Measurements from ENCODE around the gene ZNF813.
A peak's percentile ranks its signal among the peaks of the same experiment; 100 is the strongest.
"Not testable (repeated sequence)": the region's sequence is repeated elsewhere in the genome, so short reads cannot be mapped to it uniquely, and the experiment has no call there.

ZNF813 gene

GRCh38 chr19:53467485-53468262 lies at the start of gene ZNF813:
Gene ZNF813 (plus strand): TSS chr19:53467733. CDS start chr19:53483823, 16,090 bp downstream.
- ATAC-seq: peak; percentile 94 to 97

- ATAC-seq: not testable (repeated sequence)
Observed at GRCh38 chr19:53420520-53421315, 46.8 kb upstream of the ZNF813 start.

- no peak for ATAC-seq
Observed at GRCh38 chr19:53422551-53422950, 45.0 kb upstream of the ZNF813 start.

- ATAC-seq: not testable (repeated sequence)
Observed at GRCh38 chr19:53423074-53423473, 44.5 kb upstream of the ZNF813 start.

- not testable (repeated sequence) for ATAC-seq
Observed at GRCh38 chr19:53423680-53424079, 43.9 kb upstream of the ZNF813 start.

- peak; percentile 71 to 78 for ATAC-seq
Observed at GRCh38 chr19:53424968-53425597, 42.5 kb upstream of the ZNF813 start.

GRCh38 chr19:53431399-53432087 lies 36.0 kb upstream of the ZNF813 start, which contains the start of gene ZNF761:
Gene ZNF761 (plus strand): TSS chr19:53431984. CDS start chr19:53447269, 15,285 bp downstream.
- ATAC-seq: peak; percentile 97 to 98

GRCh38 chr19:53432088-53432661 lies 35.4 kb upstream of the ZNF813 start:
- ATAC-seq: peak; percentile 12 to 21

GRCh38 chr19:53443809-53444208 lies 23.7 kb upstream of the ZNF813 start:
- ATAC-seq: not testable (repeated sequence)

GRCh38 chr19:53447196-53447595 lies 20.3 kb upstream of the ZNF813 start:
- not testable (repeated sequence) for ATAC-seq

- no peak for ATAC-seq
Observed at GRCh38 chr19:53455828-53456227, 11.7 kb upstream of the ZNF813 start.

- ATAC-seq: not testable (repeated sequence)
Observed at GRCh38 chr19:53460131-53460721, 7.3 kb upstream of the ZNF813 start.

GRCh38 chr19:53461866-53462265 lies 5.7 kb upstream of the ZNF813 start:
- no peak for ATAC-seq

- ATAC-seq: no peak
Observed at GRCh38 chr19:53462861-53463260, 4.7 kb upstream of the ZNF813 start.

GRCh38 chr19:53463263-53463662 lies 4.3 kb upstream of the ZNF813 start:
- ATAC-seq: no peak

- peak in 1 of 2 donors; percentile 36 for ATAC-seq
Observed at GRCh38 chr19:53466726-53467484, 628 bp upstream of the ZNF813 start.

GRCh38 chr19:53468628-53469027 lies 1.1 kb downstream of the ZNF813 start:
- ATAC-seq: not testable (repeated sequence)

- ATAC-seq: no peak
Observed at GRCh38 chr19:53471916-53472315, 4.4 kb downstream of the ZNF813 start.

GRCh38 chr19:53474832-53475231 lies 7.3 kb downstream of the ZNF813 start:
- not testable (repeated sequence) for ATAC-seq

- ATAC-seq: peak; percentile 38 to 70
Observed at GRCh38 chr19:53475470-53475869, 7.9 kb downstream of the ZNF813 start.

GRCh38 chr19:53483751-53484150 lies 16.2 kb downstream of the ZNF813 start:
- ATAC-seq: not testable (repeated sequence)

Measured in activated CD4-positive, CD25-positive, alpha-beta regulatory T cell treated with anti-CD3 and anti-CD28 coated beads, Interleukin-2, amount 50 U/mL, for 24 hours (primary cell).